Mesendoderm (in vitro differentiated cells): ENCODE data around the gene PPP2R1B.

Source experiments
- DNase-seq: peaks from one replicate; pipeline ENCODE4 v3.0.0; 2013
- H2AK5ac ChIP-seq: 2 replicates; pipeline ENCODE4 v1.6.1; 2013; ENCODE audit warnings: low read length, inconsistent platforms
- H2BK120ac ChIP-seq: 2 replicates; pipeline ENCODE4 v1.6.1; 2013; ENCODE audit warnings: low read depth, mild to moderate bottlenecking, low read length, moderate library complexity, mixed read lengths
- H2BK15ac ChIP-seq: replicated peaks from 2 replicates; pipeline ENCODE4 v1.6.1; 2013; ENCODE audit warnings: low read depth, mild to moderate bottlenecking, moderate library complexity
- H2BK5ac ChIP-seq: 2 replicates; pipeline ENCODE4 v1.6.1; 2013; ENCODE audit warnings: low read length, inconsistent platforms
- H3K18ac ChIP-seq: 2 replicates; pipeline ENCODE4 v1.6.1; 2013; ENCODE audit warnings: mild to moderate bottlenecking, low read length, mixed read lengths
- H3K23ac ChIP-seq: one replicate; pipeline ENCODE4 v1.6.1; 2013; ENCODE audit warnings: low read length
- H3K27ac ChIP-seq: 2 replicates; pipeline ENCODE4 v1.5.1; 2013; ENCODE audit warnings: low read depth, mild to moderate bottlenecking, inconsistent platforms, low read length, moderate library complexity
- H3K27me3 ChIP-seq: 2 replicates; pipeline ENCODE4 v1.6.1; 2013; ENCODE audit warnings: low read length, control low read depth, mild to moderate bottlenecking, inconsistent platforms; ENCODE audit not compliant: insufficient read depth, poor library complexity
- H3K36me3 ChIP-seq: 2 replicates; pipeline ENCODE4 v1.6.1; 2013; ENCODE audit warnings: low read length, inconsistent platforms; ENCODE audit not compliant: control insufficient read depth, insufficient read depth
- H3K4ac ChIP-seq: one replicate; pipeline ENCODE4 v1.6.1; 2013; ENCODE audit warnings: low read depth, mild to moderate bottlenecking, low read length, moderate library complexity
- H3K4me1 ChIP-seq: 2 replicates; pipeline ENCODE4 v1.6.1; 2013; ENCODE audit warnings: low read depth, low read length, inconsistent platforms; ENCODE audit not compliant: control insufficient read depth
- H3K4me2 ChIP-seq: 2 replicates; pipeline ENCODE4 v1.6.1; 2013; ENCODE audit warnings: low read length
- H3K4me3 ChIP-seq: 2 replicates; pipeline ENCODE4 v1.5.1; 2013; ENCODE audit warnings: mild to moderate bottlenecking, low read length
- H3K56ac ChIP-seq: one replicate; pipeline ENCODE4 v1.6.1; 2013; ENCODE audit warnings: low read length
- H3K79me1 ChIP-seq: 2 replicates; pipeline ENCODE4 v1.6.1; 2013; ENCODE audit warnings: low read length, inconsistent platforms
- H3K79me2 ChIP-seq: 2 replicates; pipeline ENCODE4 v1.6.1; 2013; ENCODE audit warnings: mild to moderate bottlenecking, low read length; ENCODE audit not compliant: control insufficient read depth, insufficient read depth
- H3K9ac ChIP-seq: 2 replicates; pipeline ENCODE4 v1.6.1; 2013; ENCODE audit warnings: low read length, inconsistent platforms
- H4K5ac ChIP-seq: one replicate; pipeline ENCODE4 v1.6.1; 2013; ENCODE audit warnings: low read length
- H4K8ac ChIP-seq: one replicate; pipeline ENCODE4 v1.6.1; 2013; ENCODE audit warnings: low read depth, mild to moderate bottlenecking, control low read depth, low read length, moderate library complexity
- WGBS: extraction: QIAGEN DNeasy Blood & Tissue Kit; methylation state at CpG from one replicate; pipeline ENCODE4 v1.1.7; 2013; ENCODE audit warnings: low lambda C conversion rate, missing lambda C conversion rate; ENCODE audit not compliant: insufficient coverage; ENCODE audit errors: extremely low coverage; 5-methylcytosine and 5-hydroxymethylcytosine counted together

Gene PPP2R1B

GRCh38 chr11:111734954-111735261, 31.3 kb downstream of the PPP2R1B start:
- no peaks in the 10 kb centered on the region for H3K4me1 ChIP-seq
- no peak for DNase-seq
- H3K56ac ChIP-seq: no peak overlapping the region
- no peak overlapping the region for H3K4ac ChIP-seq
- no peak overlapping the region for H3K4me2 ChIP-seq
- no peak overlapping the region for H3K18ac ChIP-seq
- H3K79me2 ChIP-seq: no peaks in the 10 kb centered on the region
- H3K27ac ChIP-seq: no peak overlapping the region
- H3K36me3 ChIP-seq: no peaks in the 10 kb centered on the region
- no peak overlapping the region for H2BK15ac ChIP-seq
- no peak overlapping the region for H4K5ac ChIP-seq
- no peak overlapping the region for H2AK5ac ChIP-seq
- H3K27me3 ChIP-seq: no peaks in the 10 kb centered on the region
- H4K8ac ChIP-seq: no peak overlapping the region
- H3K9ac ChIP-seq: no peak overlapping the region
- H3K4me3 ChIP-seq: no peak overlapping the region
- no CpG with 5 or more reads among the region's 6 CpGs for WGBS
- no peaks in the 10 kb centered on the region for H3K79me1 ChIP-seq
- H2BK5ac ChIP-seq: no peak overlapping the region
- no peak overlapping the region for H3K23ac ChIP-seq
- no peak overlapping the region for H2BK120ac ChIP-seq

- Histone ChIP-seq H3K56ac (no peak overlapping the region), H2BK120ac (no peak overlapping the region), H3K4me2 (no peak overlapping the region), H2BK15ac (no peak overlapping the region), H2AK5ac (no peak overlapping the region), H3K27ac (no peak overlapping the region), H3K23ac (no peak overlapping the region), H3K18ac (no peak overlapping the region), H3K27me3 (no peaks in the 10 kb centered on the region), H4K8ac (no peak overlapping the region), H3K36me3 (no peaks in the 10 kb centered on the region), H3K9ac (no peak overlapping the region), H4K5ac (no peak overlapping the region), H3K79me2 (no peaks in the 10 kb centered on the region), H3K79me1 (no peaks in the 10 kb centered on the region), H2BK5ac (no peak overlapping the region), H3K4me3 (no peak overlapping the region), H3K4ac (no peak overlapping the region), H3K4me1 (no peaks in the 10 kb centered on the region)
- WGBS: no CpG with 5 or more reads among the region's 8 CpGs
- no peak for DNase-seq
Measured at GRCh38 chr11:111734101-111734953, 31.9 kb downstream of the PPP2R1B start.

GRCh38 chr11:111733611-111734088, 32.5 kb downstream of the PPP2R1B start:
- Histone ChIP-seq H3K36me3 (no peaks in the 10 kb centered on the region), H3K27ac (no peak overlapping the region), H2BK5ac (no peak overlapping the region), H3K4me2 (no peak overlapping the region), H3K79me1 (no peaks in the 10 kb centered on the region), H3K4me1 (no peaks in the 10 kb centered on the region), H3K9ac (no peak overlapping the region), H3K56ac (no peak overlapping the region), H2AK5ac (no peak overlapping the region), H3K23ac (no peak overlapping the region), H3K4me3 (no peak overlapping the region), H2BK15ac (no peak overlapping the region), H3K79me2 (no peaks in the 10 kb centered on the region), H3K27me3 (no peaks in the 10 kb centered on the region), H4K5ac (no peak overlapping the region), H3K4ac (no peak overlapping the region), H3K18ac (no peak overlapping the region), H2BK120ac (no peak overlapping the region), H4K8ac (no peak overlapping the region)
- no peak for DNase-seq
- no CpG with 5 or more reads among the region's 9 CpGs for WGBS

GRCh38 chr11:111733016-111733415, 33.2 kb downstream of the PPP2R1B start:
- H3K79me1 ChIP-seq: no peaks in the 10 kb centered on the region
- no peak overlapping the region for H3K4me2 ChIP-seq
- WGBS: no CpG with 5 or more reads among the region's 7 CpGs
- H3K56ac ChIP-seq: no peak overlapping the region
- no peak overlapping the region for H3K27ac ChIP-seq
- H2BK5ac ChIP-seq: no peak overlapping the region
- H3K27me3 ChIP-seq: no peaks in the 10 kb centered on the region
- no peak for DNase-seq
- H3K9ac ChIP-seq: no peak overlapping the region
- no peak overlapping the region for H3K18ac ChIP-seq
- no peak overlapping the region for H2AK5ac ChIP-seq
- no peaks in the 10 kb centered on the region for H3K4me1 ChIP-seq
- H4K5ac ChIP-seq: no peak overlapping the region
- no peak overlapping the region for H3K4ac ChIP-seq
- H4K8ac ChIP-seq: no peak overlapping the region
- no peak overlapping the region for H2BK120ac ChIP-seq
- no peaks in the 10 kb centered on the region for H3K36me3 ChIP-seq
- no peak overlapping the region for H3K23ac ChIP-seq
- no peaks in the 10 kb centered on the region for H3K79me2 ChIP-seq
- no peak overlapping the region for H3K4me3 ChIP-seq
- H2BK15ac ChIP-seq: no peak overlapping the region

GRCh38 chr11:111731821-111732220, 34.4 kb downstream of the PPP2R1B start:
- Histone ChIP-seq H3K9ac (no peak overlapping the region), H3K4me3 (no peak overlapping the region), H3K36me3 (no peaks in the 10 kb centered on the region), H3K27me3 (no peaks in the 10 kb centered on the region), H3K4me2 (no peak overlapping the region), H2AK5ac (no peak overlapping the region), H3K4ac (no peak overlapping the region), H2BK120ac (no peak overlapping the region), H3K79me1 (no peaks in the 10 kb centered on the region), H3K56ac (no peak overlapping the region), H3K27ac (no peak overlapping the region), H3K23ac (no peak overlapping the region), H3K4me1 (no peaks in the 10 kb centered on the region), H3K18ac (no peak overlapping the region), H4K5ac (no peak overlapping the region), H2BK5ac (no peak overlapping the region), H2BK15ac (no peak overlapping the region), H4K8ac (no peak overlapping the region), H3K79me2 (no peaks in the 10 kb centered on the region)
- DNase-seq: no peak
- WGBS: no CpG with 5 or more reads among the region's 5 CpGs
